IMR-90 (cell line): Measurements from ENCODE around the gene PTPN3. TPM values are rescaled to one million over a fixed set of nuclear protein-coding genes. Genes with fewer than 3 reads are reported as not detected.

Source experiments
- ATAC-seq: fragments of 200-7000 bp; cut with Tn5 transposase; 2 replicates; pipeline ENCODE4 v1.9.1; 2020; ENCODE audit warnings: low read depth, mild to moderate bottlenecking, moderate library complexity
- BruUV-seq: library from RNA; stranded (reverse); fragments of 400-500 nt; replicated peaks from 2 replicates; lab custom pipeline; 2021; lab: Mats Ljungman, UMichigan
- CTCF ChIA-PET: fragments of 300-600 bp; formaldehyde crosslinking; extraction: SDS; loops from one replicate; lab custom pipeline; 2021; ENCODE audit warnings: antibody characterized with exemption; lab: Yijun Ruan, JAX
- POLR2A ChIA-PET: fragments of 300-600 bp; sonication (Branson Sonifier 250); formaldehyde crosslinking; loops from one replicate; lab custom pipeline; 2022; ENCODE audit warnings: antibody characterized with exemption; ENCODE audit not compliant: unreplicated experiment; lab: Charles Lee
- DNase-seq: peaks from one replicate; pipeline ENCODE4 v3.0.0; 2013
- H2AFZ ChIP-seq: replicated peaks from 2 replicates; pipeline ENCODE3; 2013; ENCODE audit warnings: low read length, mild to moderate bottlenecking; ENCODE audit not compliant: poor library complexity
- H2AK5ac ChIP-seq: 2 replicates; pipeline ENCODE4 v1.6.1; 2013; ENCODE audit warnings: low read depth, low read length, inconsistent platforms
- H2AK9ac ChIP-seq: replicated peaks from 2 replicates; pipeline ENCODE3; 2013; ENCODE audit warnings: mild to moderate bottlenecking, low read depth, low read length, moderate library complexity; ENCODE audit not compliant: poor library complexity
- H2BK120ac ChIP-seq: 2 replicates; pipeline ENCODE4 v1.6.1; 2013; ENCODE audit warnings: low read depth, low read length, inconsistent platforms
- H2BK15ac ChIP-seq: 3 replicates; pipeline ENCODE4 v1.6.1; 2013; ENCODE audit warnings: low read depth, low read length, inconsistent platforms
- H2BK20ac ChIP-seq: 2 replicates; pipeline ENCODE4 v1.6.1; 2013; ENCODE audit warnings: low read depth, mild to moderate bottlenecking, inconsistent platforms, low read length, moderate library complexity
- H2BK5ac ChIP-seq: 2 replicates; pipeline ENCODE4 v1.6.1; 2013; ENCODE audit warnings: mild to moderate bottlenecking, low read depth, low read length, inconsistent platforms; ENCODE audit not compliant: poor library complexity, severe bottlenecking
- H3K14ac ChIP-seq: replicated peaks from 2 replicates; pipeline ENCODE4 v1.6.1; 2013; ENCODE audit warnings: low read depth, low read length, inconsistent platforms
- H3K18ac ChIP-seq: 2 replicates; pipeline ENCODE4 v1.6.1; 2013; ENCODE audit warnings: low read depth, low read length, control low read depth
- H3K23ac ChIP-seq: 2 replicates; pipeline ENCODE4 v1.6.1; 2013; ENCODE audit warnings: low read depth, low read length, inconsistent platforms
- H3K27ac ChIP-seq: 2 replicates; pipeline ENCODE4 v1.5.1; 2013; ENCODE audit warnings: mild to moderate bottlenecking, control low read depth, low read length; ENCODE audit not compliant: insufficient read depth
- H3K27me3 ChIP-seq: 2 replicates; pipeline ENCODE4 v1.6.1; 2013; ENCODE audit warnings: low read length; ENCODE audit not compliant: control insufficient read depth, insufficient read depth
- H3K36me3 ChIP-seq: 2 replicates; pipeline ENCODE4 v1.6.1; 2013; ENCODE audit warnings: low read length, mixed read lengths; ENCODE audit not compliant: control insufficient read depth, insufficient read depth
- H3K4ac ChIP-seq: 2 replicates; pipeline ENCODE4 v1.6.1; 2013; ENCODE audit warnings: low read depth, low read length, inconsistent platforms
- H3K4me1 ChIP-seq: 2 replicates; pipeline ENCODE4 v1.6.1; 2013; ENCODE audit warnings: low read length, mixed read lengths; ENCODE audit not compliant: control insufficient read depth, insufficient read depth
- H3K4me2 ChIP-seq: 2 replicates; pipeline ENCODE4 v1.6.1; 2013; ENCODE audit warnings: low read depth, mild to moderate bottlenecking, control low read depth, low read length, moderate library complexity
- H3K4me3 ChIP-seq: 2 replicates; pipeline ENCODE4 v1.5.1; 2013; ENCODE audit warnings: low read depth, mild to moderate bottlenecking, control low read depth, low read length, moderate library complexity; ENCODE audit not compliant: insufficient read depth
- H3K56ac ChIP-seq: 2 replicates; pipeline ENCODE4 v1.6.1; 2013; ENCODE audit warnings: low read length, inconsistent platforms; ENCODE audit not compliant: insufficient read depth; ENCODE audit errors: extremely low read depth
- H3K79me1 ChIP-seq, 2 experiments: 2 replicates each; pipeline ENCODE4 v1.6.1; 2013; ENCODE audit warnings: low read length in 2 of 2, inconsistent platforms in 1 of 2, low read depth in 1 of 2
- H3K9ac ChIP-seq: 2 replicates; pipeline ENCODE4 v1.6.1; 2013; ENCODE audit warnings: low read depth, low read length, control low read depth
- H3K9me1 ChIP-seq: 2 replicates; pipeline ENCODE4 v1.6.1; 2013; ENCODE audit warnings: low read length, inconsistent platforms; ENCODE audit not compliant: insufficient read depth
- H3K9me3 ChIP-seq: 2 replicates; pipeline ENCODE4 v1.6.1; 2013; ENCODE audit warnings: low read length; ENCODE audit not compliant: control insufficient read depth, insufficient read depth
- H4K20me1 ChIP-seq: 2 replicates; pipeline ENCODE4 v1.6.1; 2013; ENCODE audit warnings: low read length, inconsistent platforms; ENCODE audit not compliant: insufficient read depth
- H4K5ac ChIP-seq: 2 replicates; pipeline ENCODE4 v1.6.1; 2013; ENCODE audit warnings: mild to moderate bottlenecking, low read depth, low read length, control low read depth
- H4K8ac ChIP-seq, 2 experiments: 2 replicates each; pipeline ENCODE4 v1.6.1; 2013; ENCODE audit warnings: low read depth in 2 of 2, low read length in 2 of 2, control low read depth in 1 of 2, inconsistent platforms in 1 of 2
- H4K91ac ChIP-seq: 2 replicates; pipeline ENCODE4 v1.6.1; 2013; ENCODE audit warnings: low read depth, low read length, inconsistent platforms; ENCODE audit not compliant: insufficient read depth
- BHLHE40 ChIP-seq: fragments of 150-350 bp; IDR thresholded peaks from 2 replicates; pipeline ENCODE4 v1.6.1; 2016; ENCODE audit warnings: mild to moderate bottlenecking, low read depth, low read length
- CEBPB ChIP-seq: IDR thresholded peaks from 2 replicates; pipeline ENCODE4 v1.6.1; 2012; ENCODE audit warnings: low read depth, low read length, improper control_type of control experiment
- CHD1 ChIP-seq: IDR thresholded peaks from 2 replicates; pipeline ENCODE4 v1.6.1; 2012; ENCODE audit warnings: low read depth, low read length, improper control_type of control experiment
- FOS ChIP-seq: fragments of 150-350 bp; IDR thresholded peaks from 2 replicates; pipeline ENCODE4 v1.6.1; 2016; ENCODE audit warnings: low read depth, low read length
- MAFK ChIP-seq: IDR thresholded peaks from 2 replicates; pipeline ENCODE4 v1.6.1; 2012; ENCODE audit warnings: low read depth, low read length, improper control_type of control experiment
- MAZ ChIP-seq: IDR thresholded peaks from 2 replicates; pipeline ENCODE4 v1.6.1; 2012; ENCODE audit warnings: low read depth, mild to moderate bottlenecking, low read length, improper control_type of control experiment, moderate library complexity, borderline replicate concordance
- MXI1 ChIP-seq: IDR thresholded peaks from 2 replicates; pipeline ENCODE4 v1.6.1; 2012; ENCODE audit warnings: low read depth, mild to moderate bottlenecking, low read length, moderate library complexity, borderline replicate concordance
- NFE2L2 ChIP-seq: fragments of 150-350 bp; IDR thresholded peaks from 2 replicates; pipeline ENCODE4 v1.6.1; 2016; ENCODE audit warnings: low read depth, mild to moderate bottlenecking, low read length
- POLR2A ChIP-seq: IDR thresholded peaks from 2 replicates; pipeline ENCODE4 v1.6.1; 2012; ENCODE audit warnings: mild to moderate bottlenecking, low read depth, low read length
- RAD21 ChIP-seq: IDR thresholded peaks from 2 replicates; pipeline ENCODE4 v1.6.1; 2012; ENCODE audit warnings: low read length, improper control_type of control experiment
- RCOR1 ChIP-seq: IDR thresholded peaks from 2 replicates; pipeline ENCODE4 v1.6.1; 2012; ENCODE audit warnings: mild to moderate bottlenecking, low read length, improper control_type of control experiment; ENCODE audit not compliant: insufficient replicate concordance
- RFX5 ChIP-seq: IDR thresholded peaks from 2 replicates; pipeline ENCODE4 v1.8.0; 2012; ENCODE audit warnings: low read depth, mild to moderate bottlenecking, low read length, moderate library complexity
- SMC3 ChIP-seq: fragments of 150-350 bp; IDR thresholded peaks from 2 replicates; pipeline ENCODE4 v1.6.1; 2016; ENCODE audit warnings: low read depth, mild to moderate bottlenecking, antibody characterized with exemption, low read length, moderate library complexity
- WGBS, 2 experiments: methylation state at CpG; one replicate each; pipeline versions ENCODE4 v1.1.5 to v1.1.7; 2013; ENCODE audit warnings: missing lambda C conversion rate in 2 of 2; ENCODE audit not compliant: insufficient read length in 1 of 2; ENCODE audit errors: extremely low coverage in 2 of 2; 5-methylcytosine and 5-hydroxymethylcytosine counted together
- dilution Hi-C: fragments of 300-500 bp; cut with HindIII; formaldehyde crosslinking; loops from one replicate; pipeline ENCODE4 v1.14.3; 2018; ENCODE audit warnings: low sequenced_read_pairs; ENCODE audit not compliant: unreplicated experiment
- in situ Hi-C: fragments of 300-500 bp; cut with MboI; formaldehyde crosslinking; loops from 3 replicates; pipeline ENCODE4 v1.14.3; 2019; ENCODE audit warnings: low sequenced_read_pairs, inconsistent platforms, mixed read lengths
- intact Hi-C: fragments of 100-400 bp; cut with micrococcal nuclease; formaldehyde crosslinking; loops from 2 replicates; pipeline ENCODE4 v1.10.0; 2022
- polyA plus RNA-seq, 3 experiments: library from polyadenylated mRNA; depleted of rRNA; stranded (reverse); fragments of >200 nt; gene quantifications; 2 replicates each; pipeline ENCODE4 v1.2.3, GENCODE V29; 2012; ENCODE audit warnings: low replicate concordance in 1 of 3
- total RNA-seq: library from RNA; depleted of rRNA; stranded (reverse); fragments of >200 nt; gene quantifications from 2 replicates; pipeline ENCODE4 v1.2.3, GENCODE V29; 2012
- TF ChIP-seq, protein P1 (sequence below): fragments of 150-350 bp; IDR thresholded peaks from 2 replicates; pipeline ENCODE4 v1.6.1; 2017; ENCODE audit warnings: mild to moderate bottlenecking, antibody characterized with exemption, low read length, low read depth
- TF ChIP-seq, protein P2 (sequence below): conservative IDR thresholded peaks from 2 replicates; pipeline ENCODE4 v1.5.1; 2012; ENCODE audit warnings: mild to moderate bottlenecking, low read depth, low read length, improper control_type of control experiment
- TF ChIP-seq, protein P3 (sequence below): fragments of 150-350 bp; IDR thresholded peaks from 2 replicates; pipeline ENCODE4 v1.6.1; 2016; ENCODE audit warnings: low read depth, mild to moderate bottlenecking, low read length, moderate library complexity, borderline replicate concordance

Gene PTPN3
- total and polyA plus RNA-seq, 2 of the 4 experiments (the other 2 are of a cell fraction) = 0.72 to 0.89 TPM

GRCh38 chr9:109428854-109429253, 69.3 kb downstream of the PTPN3 start:
- Histone ChIP-seq H3K9ac (no peak overlapping the region), H4K20me1 (no peaks in the 10 kb centered on the region), H2BK5ac (no peak overlapping the region), H3K4me1 (no peaks in the 10 kb centered on the region), H3K14ac (no peak overlapping the region), H3K4ac (no peak overlapping the region), H3K4me3 (no peak overlapping the region), H3K9me3 (no peaks in the 10 kb centered on the region), H2AK9ac (no peak overlapping the region), H4K91ac (no peak overlapping the region), H4K5ac (no peak overlapping the region), H2AFZ (no peak overlapping the region), H3K27me3 (no peaks in the 10 kb centered on the region), H2BK120ac (no peak overlapping the region), H3K4me2 (no peak overlapping the region), H2BK20ac (no peak overlapping the region), H3K56ac (no peak overlapping the region), H3K9me1 (peaks cover 2% of the 10 kb centered on the region; the same call in 1 of the 2 replicates), H2BK15ac (no peak overlapping the region), H3K27ac (no peak overlapping the region), H3K36me3 (peaks cover 4% of the 10 kb centered on the region), H3K23ac (no peak overlapping the region), H3K79me1 (no peaks in the 10 kb centered on the region), H2AK5ac (no peak overlapping the region), H4K8ac (no peak overlapping the region), H3K18ac (no peak overlapping the region)
- BruUV-seq = no TSS peak
- intact Hi-C loops (no loop called here), dilution Hi-C loops (no loop called here), in situ Hi-C loops (no loop called here)
- WGBS, 2 experiments = 44% methylated on average over 1 of the region's 6 CpGs; no CpG with 5 or more reads in 1 of the 2 experiments
- TF ChIP-seq BHLHE40 = no peak
- TF ChIP-seq RFX5 = no peak
- no peak for TF ChIP-seq MAZ
- TF ChIP-seq RAD21 = no peak
- TF ChIP-seq MXI1 = no peak
- no peak for TF ChIP-seq SMC3
- TF ChIP-seq CHD1 = no peak
- no peak for TF ChIP-seq NFE2L2
- TF ChIP-seq, protein P1, sequence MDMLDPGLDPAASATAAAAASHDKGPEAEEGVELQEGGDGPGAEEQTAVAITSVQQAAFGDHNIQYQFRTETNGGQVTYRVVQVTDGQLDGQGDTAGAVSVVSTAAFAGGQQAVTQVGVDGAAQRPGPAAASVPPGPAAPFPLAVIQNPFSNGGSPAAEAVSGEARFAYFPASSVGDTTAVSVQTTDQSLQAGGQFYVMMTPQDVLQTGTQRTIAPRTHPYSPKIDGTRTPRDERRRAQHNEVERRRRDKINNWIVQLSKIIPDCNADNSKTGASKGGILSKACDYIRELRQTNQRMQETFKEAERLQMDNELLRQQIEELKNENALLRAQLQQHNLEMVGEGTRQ = no peak
- TF ChIP-seq, protein P2, sequence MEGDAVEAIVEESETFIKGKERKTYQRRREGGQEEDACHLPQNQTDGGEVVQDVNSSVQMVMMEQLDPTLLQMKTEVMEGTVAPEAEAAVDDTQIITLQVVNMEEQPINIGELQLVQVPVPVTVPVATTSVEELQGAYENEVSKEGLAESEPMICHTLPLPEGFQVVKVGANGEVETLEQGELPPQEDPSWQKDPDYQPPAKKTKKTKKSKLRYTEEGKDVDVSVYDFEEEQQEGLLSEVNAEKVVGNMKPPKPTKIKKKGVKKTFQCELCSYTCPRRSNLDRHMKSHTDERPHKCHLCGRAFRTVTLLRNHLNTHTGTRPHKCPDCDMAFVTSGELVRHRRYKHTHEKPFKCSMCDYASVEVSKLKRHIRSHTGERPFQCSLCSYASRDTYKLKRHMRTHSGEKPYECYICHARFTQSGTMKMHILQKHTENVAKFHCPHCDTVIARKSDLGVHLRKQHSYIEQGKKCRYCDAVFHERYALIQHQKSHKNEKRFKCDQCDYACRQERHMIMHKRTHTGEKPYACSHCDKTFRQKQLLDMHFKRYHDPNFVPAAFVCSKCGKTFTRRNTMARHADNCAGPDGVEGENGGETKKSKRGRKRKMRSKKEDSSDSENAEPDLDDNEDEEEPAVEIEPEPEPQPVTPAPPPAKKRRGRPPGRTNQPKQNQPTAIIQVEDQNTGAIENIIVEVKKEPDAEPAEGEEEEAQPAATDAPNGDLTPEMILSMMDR = no peak
- TF ChIP-seq, protein P3, sequence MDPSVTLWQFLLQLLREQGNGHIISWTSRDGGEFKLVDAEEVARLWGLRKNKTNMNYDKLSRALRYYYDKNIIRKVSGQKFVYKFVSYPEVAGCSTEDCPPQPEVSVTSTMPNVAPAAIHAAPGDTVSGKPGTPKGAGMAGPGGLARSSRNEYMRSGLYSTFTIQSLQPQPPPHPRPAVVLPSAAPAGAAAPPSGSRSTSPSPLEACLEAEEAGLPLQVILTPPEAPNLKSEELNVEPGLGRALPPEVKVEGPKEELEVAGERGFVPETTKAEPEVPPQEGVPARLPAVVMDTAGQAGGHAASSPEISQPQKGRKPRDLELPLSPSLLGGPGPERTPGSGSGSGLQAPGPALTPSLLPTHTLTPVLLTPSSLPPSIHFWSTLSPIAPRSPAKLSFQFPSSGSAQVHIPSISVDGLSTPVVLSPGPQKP = no peak
- TF ChIP-seq FOS = no peak
- no peak for TF ChIP-seq MAFK
- TF ChIP-seq CEBPB = no peak
- no peak for TF ChIP-seq POLR2A
- no peak for TF ChIP-seq RCOR1
- CTCF ChIA-PET = no interaction called here
- DNase-seq (no peak), ATAC-seq (no peak)
- POLR2A ChIA-PET = interaction anchor here (0.5 kb wide), 1 partner anchor 749 kb away, joined by 4 read pairs; no protein-coding TSS in a partner anchor
